WI38 (cell line): ENCODE results near the gene TSPAN9.

ENCODE experiments used
- H3K4me3 ChIP-seq: 2 replicates; pipeline ENCODE4 v1.5.1; 2011; ENCODE audit warnings: low read depth, mild to moderate bottlenecking, control low read depth, low read length
- CTCF ChIP-seq: IDR thresholded peaks from 2 replicates; pipeline ENCODE4 v1.5.1; 2012; ENCODE audit warnings: low read depth, mild to moderate bottlenecking, control low read depth, low read length

The TSPAN9 gene

DNA sequence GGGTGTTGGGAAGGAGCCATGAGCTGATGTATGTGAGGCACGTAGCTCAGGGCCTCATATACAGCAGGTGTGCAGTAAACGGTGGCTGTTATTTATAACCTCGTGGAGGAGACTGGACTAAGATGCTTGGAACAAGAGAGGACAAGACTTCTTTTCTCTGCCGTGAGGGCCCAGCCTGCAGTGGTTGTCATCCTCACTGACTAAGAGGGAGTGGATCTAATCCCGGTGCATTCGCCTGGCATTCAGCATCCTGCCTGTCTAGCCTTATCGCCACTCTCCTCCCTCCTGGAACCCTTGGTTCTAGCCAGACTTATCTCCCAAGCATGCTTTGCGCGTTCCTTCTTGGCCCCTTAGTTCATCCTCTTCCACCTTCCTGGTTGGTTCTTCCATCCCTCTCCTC lies 3.9 kb downstream of the TSPAN9 start:
- no peak overlapping the region for H3K4me3 ChIP-seq
- TF ChIP-seq CTCF = no peak

DNA sequence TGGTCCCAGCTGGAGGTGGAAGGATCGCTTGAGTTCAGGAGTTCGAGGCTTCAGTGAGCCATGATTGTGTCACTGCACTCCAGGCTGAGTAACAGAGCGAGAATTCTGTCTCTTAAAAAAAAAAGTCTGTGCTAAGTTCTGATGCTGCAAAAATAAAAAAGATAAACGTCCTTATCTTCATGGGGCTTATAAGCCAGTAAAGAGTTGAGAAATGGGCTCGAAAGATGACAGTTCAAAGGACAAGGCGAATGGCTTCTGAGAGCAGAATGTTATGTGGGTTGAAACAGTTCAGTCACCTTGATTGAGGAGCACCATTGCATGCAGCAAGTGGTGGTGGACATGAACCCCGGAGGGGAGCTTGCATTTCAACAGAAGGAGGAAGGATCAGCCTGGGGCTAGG lies 4.7 kb downstream of the TSPAN9 start:
- no peak overlapping the region for H3K4me3 ChIP-seq
- no peak for TF ChIP-seq CTCF

DNA sequence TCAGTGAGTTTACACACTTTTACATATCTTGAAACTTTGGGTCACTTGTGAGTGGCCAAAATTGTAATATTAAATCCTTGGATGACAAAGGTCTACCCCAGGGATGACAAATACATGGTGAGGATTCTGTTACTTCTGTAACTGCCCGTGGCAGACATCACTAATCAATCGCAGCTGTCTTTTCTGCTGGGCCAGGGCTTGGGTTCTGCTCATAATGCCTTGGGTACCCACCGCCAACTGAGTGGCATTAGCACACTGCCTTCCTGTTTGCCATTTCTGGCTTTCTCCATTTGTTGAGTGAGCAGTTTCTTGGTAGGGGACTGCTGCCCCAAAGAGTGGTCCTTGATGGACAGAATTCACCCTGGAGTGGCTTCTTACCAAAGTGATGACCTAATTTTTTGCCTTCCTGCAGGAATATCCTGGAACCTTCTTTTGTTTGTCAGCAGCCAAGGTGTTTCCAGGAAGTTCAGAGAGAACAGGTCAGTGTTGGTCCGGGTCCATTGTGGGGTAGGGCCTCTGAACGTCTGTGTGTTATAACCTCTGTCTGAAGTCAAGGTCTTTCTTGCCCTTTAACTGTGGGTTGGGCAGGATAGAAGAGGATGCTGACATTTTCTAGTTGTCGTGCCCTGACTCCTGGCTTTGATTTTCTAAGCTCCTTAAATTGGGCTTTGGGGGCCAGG lies 6.2 kb downstream of the TSPAN9 start:
- no peak overlapping the region for H3K4me3 ChIP-seq
- TF ChIP-seq CTCF = no peak

DNA sequence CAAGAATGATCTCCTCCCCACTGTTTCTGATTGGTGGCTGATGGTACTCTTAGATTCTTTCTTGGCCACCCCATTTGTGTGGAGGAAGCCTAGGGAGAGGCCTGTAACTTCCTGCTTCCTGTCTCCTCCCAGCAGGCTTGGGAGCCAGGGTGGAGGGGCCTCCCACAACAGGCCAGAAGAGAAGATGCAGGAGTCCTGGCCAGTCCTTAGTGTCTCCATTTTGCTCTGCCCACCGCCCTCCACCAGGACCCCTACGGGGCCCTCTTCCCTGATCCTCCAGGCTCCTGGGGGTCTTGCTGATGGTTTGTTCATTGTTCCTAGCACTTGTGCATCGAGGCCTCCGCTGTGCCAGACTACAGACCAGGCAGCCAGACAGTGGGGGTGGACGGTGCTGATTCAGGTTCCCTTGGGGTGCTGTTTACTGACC lies 6.8 kb downstream of the TSPAN9 start:
- no peak overlapping the region for H3K4me3 ChIP-seq
- TF ChIP-seq CTCF = no peak

- H3K4me3 ChIP-seq = no peak overlapping the region
- TF ChIP-seq CTCF = no peak
Measured at GRCh38 chr12:3084742-3085141, 7.6 kb downstream of the TSPAN9 start.

- TF ChIP-seq CTCF = no peak
Measured at GRCh38 chr12:3085341-3086139, 8.4 kb downstream of the TSPAN9 start.

GRCh38 chr12:3086211-3086610 lies 9.0 kb downstream of the TSPAN9 start:
- no peak for TF ChIP-seq CTCF
- no peak overlapping the region for H3K4me3 ChIP-seq

More at GRCh38 chr12:3085341-3086139, 8.4 kb downstream of the TSPAN9 start:
- no peak overlapping the region for H3K4me3 ChIP-seq
